Peyer's patch (tissue), 4 donors: ENCODE results near the gene ARF3.

Source experiments
- CTCF ChIP-seq, 6 experiments: fragments of 450-650 bp in 4 of 6; fragments of 200-600 bp in 2 of 6; sonication (generic) in 1 of 6; IDR thresholded peaks; one replicate each; pipeline ENCODE4 v1.5.1; 2017 to 2019; ENCODE audit warnings: antibody characterized with exemption in 6 of 6, mild to moderate bottlenecking in 3 of 6, moderate library complexity in 1 of 6
- POLR2A ChIP-seq, 2 donors: fragments of 450-650 bp; IDR thresholded peaks; one replicate each; pipeline ENCODE4 v1.5.1; 2017; ENCODE audit warnings: antibody characterized with exemption in 2 of 2, mild to moderate bottlenecking in 2 of 2, moderate library complexity in 2 of 2

GRCh38 chr12:48954061-48954460 lies 3.2 kb downstream of the ARF3 start:
- TF ChIP-seq CTCF (IDR thresholded peaks at IDR 0.05): no peak
- TF ChIP-seq POLR2A (IDR thresholded peaks at IDR 0.05): no peak
